Measurements from ENCODE around the gene G0S2.
"Not testable (repeated sequence)": the region's sequence is repeated elsewhere in the genome, so short reads cannot be mapped to it uniquely, and the experiment has no call there.

DNA sequence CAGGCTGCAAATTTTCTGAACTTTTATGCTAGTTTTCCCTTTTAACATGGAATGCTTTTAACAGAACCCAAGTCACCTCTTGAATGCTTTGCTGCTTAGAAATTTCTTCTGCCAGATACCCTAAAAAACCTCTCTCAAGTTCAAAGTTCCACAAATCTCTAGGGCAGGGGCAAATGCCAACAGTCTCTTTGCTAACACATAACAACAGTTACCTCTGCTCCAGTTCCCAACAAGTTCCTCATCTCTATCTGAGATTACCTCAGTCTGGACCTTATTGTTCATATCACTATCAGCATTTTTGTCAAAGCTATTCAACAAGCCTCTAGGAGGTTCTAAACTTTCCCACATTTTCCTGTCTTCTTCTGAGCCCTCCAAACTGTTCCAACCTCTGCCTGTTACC is 25.5 kb downstream of the G0S2 start:
- TF ChIP-seq POLR2A, POLR2AphosphoS5 (IDR thresholded peaks at IDR 0.05): not testable (repeated sequence)
- TF ChIP-seq, protein P1, sequence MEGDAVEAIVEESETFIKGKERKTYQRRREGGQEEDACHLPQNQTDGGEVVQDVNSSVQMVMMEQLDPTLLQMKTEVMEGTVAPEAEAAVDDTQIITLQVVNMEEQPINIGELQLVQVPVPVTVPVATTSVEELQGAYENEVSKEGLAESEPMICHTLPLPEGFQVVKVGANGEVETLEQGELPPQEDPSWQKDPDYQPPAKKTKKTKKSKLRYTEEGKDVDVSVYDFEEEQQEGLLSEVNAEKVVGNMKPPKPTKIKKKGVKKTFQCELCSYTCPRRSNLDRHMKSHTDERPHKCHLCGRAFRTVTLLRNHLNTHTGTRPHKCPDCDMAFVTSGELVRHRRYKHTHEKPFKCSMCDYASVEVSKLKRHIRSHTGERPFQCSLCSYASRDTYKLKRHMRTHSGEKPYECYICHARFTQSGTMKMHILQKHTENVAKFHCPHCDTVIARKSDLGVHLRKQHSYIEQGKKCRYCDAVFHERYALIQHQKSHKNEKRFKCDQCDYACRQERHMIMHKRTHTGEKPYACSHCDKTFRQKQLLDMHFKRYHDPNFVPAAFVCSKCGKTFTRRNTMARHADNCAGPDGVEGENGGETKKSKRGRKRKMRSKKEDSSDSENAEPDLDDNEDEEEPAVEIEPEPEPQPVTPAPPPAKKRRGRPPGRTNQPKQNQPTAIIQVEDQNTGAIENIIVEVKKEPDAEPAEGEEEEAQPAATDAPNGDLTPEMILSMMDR (IDR thresholded peaks at IDR 0.05) = not testable (repeated sequence)

All from prostate gland (tissue), 2 donors.